ENCODE results near the gene CKMT1B.
"Not testable (repeated sequence)": the region's sequence is repeated elsewhere in the genome, so short reads cannot be mapped to it uniquely, and the experiment has no call there.

The CKMT1B gene

GRCh38 chr15:43638464-43639204, 44.8 kb downstream of the CKMT1B start:
- not testable (repeated sequence) for DNase-seq (ENCODE audit: low read depth in 3 of 3)
